SKM-1 treated with dmso at 0.1 percent for 144 hours (cell line): Measurements from ENCODE around the gene POLR3A.

ENCODE experiments used
- DNase-seq: peaks from one replicate; lab custom pipeline; 2025; ENCODE audit not compliant: unreplicated experiment; lab: John Stamatoyannopoulos, UW

The POLR3A gene

DNA sequence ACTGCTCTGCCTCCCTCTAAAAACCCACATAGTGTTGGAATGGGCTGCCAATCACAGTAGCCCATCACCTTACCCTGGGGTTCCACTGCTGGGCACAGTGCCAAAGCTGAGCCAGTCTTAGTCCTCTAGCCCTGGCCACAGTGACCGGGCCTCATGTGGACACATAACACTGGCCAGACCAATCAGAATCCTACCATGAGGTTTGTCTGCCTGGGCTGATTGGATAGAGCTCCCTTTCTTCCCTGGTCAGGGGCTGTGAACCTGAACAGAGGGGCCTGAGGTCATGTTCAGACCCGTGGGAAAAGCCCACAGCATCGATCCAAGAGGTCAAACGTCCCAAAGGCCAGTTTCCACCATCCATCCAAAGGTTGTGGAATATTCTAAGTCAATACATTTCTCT, 108.8 kb downstream of the POLR3A start:
- DNase-seq, result no peak

DNA sequence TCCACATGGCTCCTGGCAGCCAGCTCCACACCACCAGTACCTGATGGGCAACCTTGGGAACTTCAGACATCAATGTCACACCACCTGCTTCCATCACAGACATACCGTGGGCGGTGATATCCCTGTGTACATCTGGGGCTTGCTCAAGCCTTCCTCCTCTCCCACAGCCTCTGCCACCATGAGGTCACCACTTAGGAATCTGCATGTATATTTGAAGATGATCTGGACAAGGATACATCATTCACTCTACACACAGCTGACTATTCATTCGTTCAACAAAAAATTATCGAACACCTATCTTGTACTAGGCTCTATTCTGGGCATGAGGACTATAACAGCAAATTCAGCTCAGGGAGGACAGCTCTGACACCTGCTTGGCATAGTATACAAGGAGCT, 109.6 kb downstream of the POLR3A start:
- DNase-seq, result no peak
